Activated CD4-positive, alpha-beta memory T cell treated with anti-CD3 and anti-CD28 coated beads for 36 hours (primary cell): ENCODE measurements around the gene PFN3. TPM values are rescaled to one million over a fixed set of nuclear protein-coding genes. Genes with fewer than 3 reads are reported as not detected.

Source experiments
- CTCF ChIA-PET: fragments of 350-600 bp; sonication (Branson Sonifier 250); formaldehyde crosslinking; loops from one replicate; lab custom pipeline; 2021; ENCODE audit warnings: antibody characterized with exemption, inconsistent platforms; lab: Charles Lee
- POLR2A ChIA-PET: fragments of 350-600 bp; sonication (Branson Sonifier 250); formaldehyde crosslinking; loops from one replicate; lab custom pipeline; 2021; ENCODE audit warnings: antibody characterized with exemption; lab: Charles Lee
- DNase-seq: peaks from one replicate; pipeline ENCODE4 v3.0.0-alpha.2; 2020
- H3K27ac Mint-ChIP-seq: one replicate; pipeline ENCODE4 v1.8.0; 2021; ENCODE audit warnings: mixed read lengths
- H3K27me3 Mint-ChIP-seq: one replicate; pipeline ENCODE4 v1.8.0; 2021; ENCODE audit warnings: mixed read lengths
- H3K36me3 Mint-ChIP-seq: one replicate; pipeline ENCODE4 v1.8.0; 2021; ENCODE audit warnings: mixed read lengths
- H3K4me1 Mint-ChIP-seq: one replicate; pipeline ENCODE4 v1.8.0; 2021; ENCODE audit warnings: low read depth, mixed read lengths
- H3K4me3 Mint-ChIP-seq: one replicate; pipeline ENCODE4 v1.8.0; 2021; ENCODE audit warnings: mild to moderate bottlenecking, mixed read lengths
- H3K9me3 Mint-ChIP-seq: one replicate; pipeline ENCODE4 v1.8.0; 2021; ENCODE audit warnings: mixed read lengths
- intact Hi-C: fragments of 100-400 bp; cut with micrococcal nuclease; formaldehyde crosslinking; loops from one replicate; pipeline ENCODE4 v1.15.1; 2023
- total RNA-seq, 2 experiments: library from RNA; stranded (reverse); gene quantifications; one replicate each; pipeline ENCODE4 v1.2.3, GENCODE V29; 2021

The PFN3 gene
- total RNA-seq, 2 experiments from 2014 or later, result not detected

DNA sequence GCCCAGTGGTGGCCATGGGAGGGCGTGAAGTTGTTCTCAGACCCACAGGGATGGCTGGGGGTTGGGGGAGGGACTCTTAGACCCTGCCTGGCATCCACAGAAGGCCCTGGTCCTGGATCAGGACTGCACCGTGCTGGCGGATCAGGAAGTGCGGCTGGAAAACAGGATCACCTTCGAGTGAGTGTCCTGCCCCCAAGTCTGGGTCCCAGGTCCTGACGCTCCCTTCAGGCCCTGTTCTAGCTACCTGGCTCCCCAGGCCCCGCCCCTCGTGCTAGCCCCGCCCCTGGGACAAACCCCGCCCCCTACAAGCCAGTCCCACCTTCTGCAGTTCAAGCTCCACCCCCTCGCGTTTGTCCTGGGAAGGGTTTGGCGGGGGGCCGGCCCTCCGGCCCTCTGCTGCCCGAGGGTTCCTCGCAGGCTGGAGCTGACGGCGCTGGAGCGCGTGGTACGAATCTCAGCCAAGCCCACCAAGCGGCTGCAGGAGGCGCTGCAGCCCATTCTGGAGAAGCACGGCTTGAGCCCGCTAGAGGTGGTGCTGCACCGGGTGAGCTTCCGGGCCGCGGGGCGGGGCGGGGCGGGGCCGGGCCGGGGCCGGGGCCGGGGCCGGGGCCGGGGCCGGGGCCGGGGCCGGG is 29.9 kb downstream of the PFN3 start:
- Mint-ChIP-seq H3K36me3 (peaks cover 35% of the 10 kb centered on the region), H3K4me1 (peaks cover 65% of the 10 kb centered on the region), H3K27ac (peak overlapping the region; percentile 38), H3K4me3 (peak overlapping the region; percentile 74), H3K9me3 (no peaks in the 10 kb centered on the region), H3K27me3 (no peaks in the 10 kb centered on the region)
- intact Hi-C loops, result no loop called here
- POLR2A ChIA-PET, result interaction anchor here (0.9 to 2.1 kb wide), 5 partner anchors 8 to 85 kb away, joined by 3 to 7 read pairs (median 4); partner anchors contain the start of gene LMAN2
- CTCF ChIA-PET, result interaction anchor here (0.6 to 5.7 kb wide), 23 partner anchors 9 to 229 kb away, joined by 3 to 115 read pairs (median 8); partner anchors contain the start of genes B4GALT7, LMAN2, PDLIM7 and RGS14
- peak; percentile 79 for DNase-seq

DNA sequence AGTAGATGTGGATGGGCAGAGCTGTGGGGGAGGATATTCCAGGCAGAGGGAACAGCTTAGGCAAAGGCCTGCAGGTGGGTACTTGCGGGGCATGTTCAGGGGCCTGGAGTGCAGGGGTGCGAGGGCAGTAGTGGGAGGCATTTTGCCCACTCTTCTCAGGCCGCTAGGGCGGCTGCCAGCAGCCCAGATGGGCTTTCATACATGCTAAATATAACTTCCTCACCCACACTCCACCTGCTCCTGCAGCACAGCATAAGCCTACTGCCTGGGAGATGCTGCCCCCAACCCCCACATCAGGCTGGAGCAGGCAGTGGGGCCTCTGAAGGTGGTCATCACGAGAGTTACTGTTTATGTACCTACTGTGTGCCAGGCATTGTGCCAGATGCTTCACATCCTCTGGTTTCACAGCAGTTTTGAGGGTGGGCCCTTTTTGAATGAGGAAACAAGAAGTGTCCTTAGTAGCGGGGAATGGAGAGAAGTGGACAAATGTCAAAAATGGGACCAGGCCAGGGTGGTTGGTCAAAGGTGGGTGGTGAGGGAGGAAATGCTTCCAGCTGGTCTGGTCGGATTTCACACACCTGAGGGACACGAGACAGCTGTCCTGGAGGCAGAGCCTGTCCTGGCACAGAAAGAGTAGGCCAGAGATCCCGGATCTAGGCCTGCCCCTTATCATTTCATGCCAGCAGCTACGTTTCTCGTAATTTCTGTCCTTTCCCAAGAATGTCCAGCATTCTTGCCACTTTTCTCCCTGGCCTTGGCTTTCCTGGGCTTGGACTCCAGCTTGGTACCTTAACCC is 30.6 kb downstream of the PFN3 start:
- Mint-ChIP-seq H3K4me3 (no peak overlapping the region), H3K27ac (peak overlapping the region; percentile 70), H3K9me3 (no peaks in the 10 kb centered on the region), H3K27me3 (no peaks in the 10 kb centered on the region), H3K36me3 (peaks cover 35% of the 10 kb centered on the region), H3K4me1 (peaks cover 70% of the 10 kb centered on the region)
- no peak for DNase-seq
- intact Hi-C loops, result no loop called here
- CTCF ChIA-PET, result interaction anchor here (0.6 to 5.7 kb wide), 28 partner anchors 10 to 623 kb away, joined by 3 to 115 read pairs (median 7); partner anchors contain the start of genes B4GALT7, LMAN2, RGS14 and SLC34A1
- POLR2A ChIA-PET, result interaction anchor here (0.6 to 2.1 kb wide), 6 partner anchors 9 to 86 kb away, joined by 4 to 7 read pairs (median 4); partner anchors contain the start of genes LMAN2 and SLC34A1

DNA sequence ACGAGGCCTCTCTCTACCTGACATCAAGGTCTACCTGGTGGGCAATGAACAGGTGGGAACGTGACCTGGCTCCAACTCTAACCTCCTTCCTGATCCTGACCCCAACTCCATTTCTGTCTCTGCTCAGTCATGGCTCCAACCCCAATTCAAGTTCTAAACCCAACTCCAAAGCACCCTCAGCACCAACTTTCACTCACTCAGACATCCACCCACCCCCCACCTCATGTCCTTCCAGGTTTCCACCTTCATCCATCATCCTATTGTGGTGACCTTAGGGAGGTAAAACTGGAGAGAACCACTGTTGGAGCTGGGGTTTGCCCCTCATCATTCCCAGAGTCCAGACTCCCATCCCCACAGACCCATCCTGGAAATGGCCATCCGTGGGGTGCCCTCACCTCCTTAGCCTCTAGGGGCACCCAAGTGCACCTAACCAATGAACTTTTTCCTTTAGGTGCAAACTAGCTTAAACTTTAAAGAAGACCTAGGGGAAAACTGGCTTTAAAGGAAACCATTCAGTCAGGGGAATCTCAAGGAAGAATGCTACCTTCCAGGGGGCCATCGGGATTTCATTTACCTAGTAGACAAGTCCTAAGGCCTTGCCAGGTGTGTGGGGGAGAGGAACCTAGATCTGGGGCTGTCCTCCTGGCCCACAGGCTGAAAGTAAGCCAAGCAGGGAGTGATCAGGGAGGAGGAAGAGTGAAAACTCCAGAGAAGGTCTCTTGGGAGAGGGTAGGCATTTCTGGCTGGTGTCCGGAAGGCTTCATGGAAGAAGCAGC is 31.4 kb downstream of the PFN3 start:
- Mint-ChIP-seq H3K4me1 (peaks cover 73% of the 10 kb centered on the region), H3K27me3 (no peaks in the 10 kb centered on the region), H3K4me3 (peak overlapping the region; percentile 2), H3K36me3 (peaks cover 34% of the 10 kb centered on the region), H3K9me3 (no peaks in the 10 kb centered on the region), H3K27ac (peak overlapping the region; percentile 70)
- CTCF ChIA-PET, result interaction anchor here (0.6 to 5.7 kb wide), 18 partner anchors 9 to 624 kb away, joined by 3 to 115 read pairs (median 9); partner anchors contain the start of genes LMAN2, RGS14 and SLC34A1
- intact Hi-C loops, result no loop called here
- POLR2A ChIA-PET, result interaction anchor here (0.6 to 1.9 kb wide), 4 partner anchors 9 to 33 kb away, joined by 4 to 7 read pairs (median 4); partner anchors contain the start of gene SLC34A1
- DNase-seq, result peak; percentile 47

DNA sequence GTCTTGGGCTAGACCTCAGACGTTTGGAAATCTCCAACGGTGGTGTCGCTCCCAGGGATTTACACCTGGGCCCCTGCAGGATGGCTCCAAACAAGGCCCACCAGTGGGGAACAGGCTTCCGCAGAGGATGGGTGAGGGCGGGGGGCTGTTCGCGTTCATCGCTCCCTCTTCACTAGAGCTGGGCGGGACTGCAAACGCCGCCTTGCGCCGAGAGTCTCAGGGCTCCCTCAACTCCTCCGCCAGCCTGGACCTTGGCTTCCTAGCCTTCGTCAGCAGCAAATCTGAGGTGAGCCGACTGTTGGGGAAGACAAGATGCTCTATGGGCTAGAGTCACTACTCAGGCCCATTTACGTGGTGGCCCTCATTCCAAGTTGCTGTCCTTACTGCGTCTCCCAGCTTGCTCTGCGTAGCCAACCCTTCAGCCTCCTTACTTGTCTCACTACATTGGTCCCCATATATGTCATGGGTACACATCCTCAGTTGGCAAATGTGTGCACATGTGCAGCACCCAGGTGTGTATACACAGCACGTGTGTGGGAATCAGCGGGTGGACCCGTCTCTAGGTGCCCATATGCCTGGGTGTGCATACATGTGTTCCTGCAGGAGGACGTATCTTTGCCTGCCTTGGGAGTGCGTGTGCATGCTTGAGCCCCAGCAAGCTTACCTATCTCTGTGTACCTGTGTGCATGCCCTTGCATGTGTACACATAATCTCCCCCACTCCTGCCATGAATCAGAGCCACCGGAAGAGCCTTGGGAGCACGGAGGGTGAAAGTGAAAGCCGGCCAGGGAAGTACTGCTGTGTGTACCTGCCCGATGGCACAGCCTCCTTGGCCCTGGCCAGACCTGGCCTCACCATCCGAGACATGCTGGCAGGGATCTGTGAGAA is 32.2 kb downstream of the PFN3 start:
- Mint-ChIP-seq H3K27me3 (no peaks in the 10 kb centered on the region), H3K4me3 (no peak overlapping the region), H3K36me3 (peaks cover 31% of the 10 kb centered on the region), H3K4me1 (peaks cover 73% of the 10 kb centered on the region), H3K27ac (no peak overlapping the region), H3K9me3 (no peaks in the 10 kb centered on the region)
- ChIA-PET CTCF (interaction anchor here (1.0 to 5.7 kb wide), 11 partner anchors 8 to 87 kb away, joined by 5 to 115 read pairs (median 19); partner anchors contain the start of genes LMAN2, RGS14 and SLC34A1), POLR2A (interaction anchor here (1.6 to 1.9 kb wide), 3 partner anchors 10 to 34 kb away, joined by 4 to 7 read pairs (median 4); no protein-coding TSS in a partner anchor)
- no peak for DNase-seq
- intact Hi-C loops, result no loop called here

DNA sequence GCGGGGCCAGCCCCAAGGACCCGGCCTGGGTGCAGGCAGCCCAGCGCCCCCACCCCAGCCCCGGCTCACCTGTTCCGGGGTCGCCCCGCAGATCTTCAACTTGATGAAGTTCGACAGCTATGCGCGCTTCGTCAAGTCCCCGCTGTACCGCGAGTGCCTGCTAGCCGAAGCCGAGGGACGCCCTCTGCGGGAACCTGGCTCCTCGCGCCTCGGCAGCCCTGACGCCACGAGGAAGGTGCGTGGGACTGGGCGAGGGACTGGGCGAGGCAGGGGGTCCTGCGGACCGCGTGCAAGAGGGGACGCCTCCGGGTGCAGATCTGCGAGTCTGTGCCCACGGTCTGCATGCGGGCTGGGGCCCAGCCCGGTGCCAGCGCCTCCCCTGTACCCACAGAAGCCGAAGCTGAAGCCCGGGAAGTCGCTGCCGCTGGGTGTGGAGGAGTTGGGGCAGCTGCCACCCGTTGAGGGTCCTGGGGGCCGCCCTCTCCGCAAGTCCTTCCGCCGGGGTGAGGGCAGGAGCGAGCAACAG is 33.1 kb downstream of the PFN3 start:
- DNase-seq, result no peak
- Mint-ChIP-seq H3K36me3 (peaks cover 31% of the 10 kb centered on the region), H3K27ac (no peak overlapping the region), H3K9me3 (no peaks in the 10 kb centered on the region), H3K27me3 (no peaks in the 10 kb centered on the region), H3K4me1 (peaks cover 72% of the 10 kb centered on the region), H3K4me3 (no peak overlapping the region)
- ChIA-PET POLR2A (interaction anchor here (1.7 kb wide), 1 partner anchor 11 kb away, joined by 4 read pairs; no protein-coding TSS in a partner anchor), CTCF (interaction anchor here (1.3 kb wide), 1 partner anchor 22 kb away, joined by 4 read pairs; no protein-coding TSS in a partner anchor)
- intact Hi-C loops, result no loop called here

DNA sequence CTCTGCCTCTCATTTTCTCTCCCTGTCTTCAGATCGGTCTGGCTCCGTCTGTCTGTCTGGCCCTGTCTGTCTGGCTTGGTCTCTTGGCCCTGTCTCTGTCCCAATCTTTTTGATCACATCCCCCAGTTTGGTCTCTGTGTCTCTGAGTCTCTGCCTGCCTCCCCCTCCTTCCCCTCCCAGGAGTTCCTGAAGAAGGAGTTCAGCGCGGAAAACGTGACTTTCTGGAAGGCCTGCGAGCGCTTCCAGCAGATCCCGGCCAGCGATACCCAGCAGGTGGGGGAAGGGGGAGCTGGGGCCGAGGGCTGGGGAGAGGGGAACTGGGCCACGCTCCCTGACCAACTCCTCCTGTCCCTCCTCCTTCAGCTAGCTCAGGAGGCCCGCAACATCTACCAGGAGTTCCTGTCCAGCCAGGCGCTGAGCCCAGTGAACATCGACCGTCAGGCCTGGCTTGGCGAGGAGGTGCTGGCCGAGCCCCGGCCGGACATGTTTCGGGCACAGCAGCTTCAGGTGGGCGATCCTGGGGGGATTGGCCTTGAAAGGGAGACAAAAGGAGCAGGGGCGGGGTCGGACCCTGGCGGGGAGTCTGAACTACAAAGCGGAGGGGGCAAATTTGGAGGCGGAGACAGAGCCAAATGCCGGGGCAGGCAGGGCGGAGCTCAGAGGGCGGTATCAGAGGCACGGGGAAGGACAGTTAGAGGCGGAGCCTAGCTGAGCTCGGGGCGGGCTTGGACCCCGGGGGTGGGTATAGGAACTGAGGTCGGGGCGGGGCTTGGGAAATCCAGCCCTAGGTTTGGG is 33.7 kb downstream of the PFN3 start:
- no peak overlapping the region for H3K27ac Mint-ChIP-seq
- no peak overlapping the region for H3K4me3 Mint-ChIP-seq
- ChIA-PET CTCF (interaction anchor here (0.7 to 2.5 kb wide), 3 partner anchors 23 to 431 kb away, joined by 3 to 9 read pairs (median 4); no protein-coding TSS in a partner anchor), POLR2A (no interaction called here)
- no peaks in the 10 kb centered on the region for H3K9me3 Mint-ChIP-seq
- intact Hi-C loops, result no loop called here
- H3K4me1 Mint-ChIP-seq, result peaks cover 72% of the 10 kb centered on the region
- H3K36me3 Mint-ChIP-seq, result peaks cover 26% of the 10 kb centered on the region
- no peak for DNase-seq
- H3K27me3 Mint-ChIP-seq, result no peaks in the 10 kb centered on the region

DNA sequence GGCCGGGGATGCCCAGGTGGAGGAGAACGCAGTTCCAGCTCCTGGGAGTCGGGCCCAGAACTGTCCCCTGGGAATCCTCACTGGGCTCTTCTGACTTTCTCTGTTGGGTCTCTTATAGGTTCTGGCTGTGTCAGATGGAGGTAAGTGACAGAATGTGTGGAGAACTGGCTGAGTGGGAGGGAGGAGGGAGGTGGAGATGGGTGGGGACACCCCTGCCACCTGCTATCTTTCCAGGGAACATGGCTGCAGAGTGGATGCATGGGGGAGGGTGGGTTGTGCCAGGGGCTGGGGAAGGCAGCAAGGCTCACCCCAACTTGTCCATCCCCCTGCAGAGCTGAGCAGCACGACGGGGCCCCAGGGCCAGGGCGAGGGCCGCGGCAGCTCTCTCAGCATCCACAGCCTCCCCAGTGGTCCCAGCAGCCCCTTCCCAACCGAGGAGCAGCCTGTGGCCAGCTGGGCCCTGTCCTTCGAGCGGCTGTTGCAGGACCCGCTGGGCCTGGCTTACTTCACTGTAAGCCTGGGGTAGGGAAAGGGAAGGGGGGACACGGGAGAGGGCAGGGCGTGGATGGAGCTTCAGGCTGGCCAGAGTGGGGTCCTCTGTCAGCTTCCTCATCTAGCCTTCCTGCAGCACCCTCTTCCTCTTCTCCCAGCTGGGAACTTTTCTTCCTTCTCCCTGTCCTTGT is 34.5 kb downstream of the PFN3 start:
- H3K4me3 Mint-ChIP-seq, result no peak overlapping the region
- no peaks in the 10 kb centered on the region for H3K9me3 Mint-ChIP-seq
- peak overlapping the region; percentile 28 for H3K27ac Mint-ChIP-seq
- CTCF ChIA-PET, result interaction anchor here (0.7 to 2.5 kb wide), 5 partner anchors 23 to 430 kb away, joined by 3 to 30 read pairs (median 6); no protein-coding TSS in a partner anchor
- no peak for DNase-seq
- POLR2A ChIA-PET, result interaction anchor here (2.0 kb wide), 1 partner anchor 75 kb away, joined by 4 read pairs; no protein-coding TSS in a partner anchor
- intact Hi-C loops, result loop anchor here (2.0 kb wide), 1 partner anchor 63 kb away; no protein-coding TSS in a partner anchor
- peaks cover 74% of the 10 kb centered on the region for H3K4me1 Mint-ChIP-seq
- no peaks in the 10 kb centered on the region for H3K27me3 Mint-ChIP-seq
- peaks cover 20% of the 10 kb centered on the region for H3K36me3 Mint-ChIP-seq

DNA sequence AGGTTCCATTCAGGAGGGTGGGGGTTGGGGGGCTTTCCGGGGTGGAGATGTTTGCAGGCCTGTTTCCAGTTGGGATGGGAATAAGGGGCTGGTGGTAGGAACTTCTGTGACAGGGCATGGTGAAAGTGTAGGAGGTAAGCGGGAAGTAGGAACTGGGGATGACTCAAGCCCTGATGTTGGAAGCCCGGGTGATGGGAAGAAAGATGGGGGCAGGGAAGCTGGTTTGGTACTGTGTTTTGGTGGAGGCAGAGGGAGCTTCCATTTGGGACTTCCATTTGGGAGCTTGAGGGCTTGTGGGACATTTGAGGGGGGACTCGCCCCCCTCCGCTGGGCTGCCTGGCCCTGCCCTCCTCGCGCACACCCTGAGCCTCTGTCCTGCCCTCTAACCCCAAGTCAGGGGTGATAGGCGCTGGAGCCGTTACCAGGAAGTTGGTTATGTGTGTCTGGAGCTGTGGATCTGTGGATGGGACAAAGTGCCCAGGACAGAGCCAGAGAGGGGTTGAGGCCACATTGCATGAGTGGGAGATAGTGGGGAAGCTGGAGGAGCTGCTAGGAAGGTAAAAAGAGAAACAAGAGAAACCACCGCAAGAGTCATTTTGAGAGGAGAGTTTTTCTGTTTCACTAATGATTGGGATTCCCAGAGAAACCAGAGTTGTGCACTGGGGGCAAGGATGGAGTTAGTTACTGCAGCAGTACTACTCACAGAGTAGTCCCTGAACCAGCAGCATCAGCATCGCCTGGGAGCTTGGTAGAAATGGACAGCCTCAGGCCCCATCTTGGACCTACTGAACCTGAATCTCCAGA is 36.1 kb downstream of the PFN3 start:
- DNase-seq, result peak; percentile 69
- H3K4me3 Mint-ChIP-seq, result peak overlapping the region; percentile 60
- intact Hi-C loops, result loop anchor here (1.0 to 2.0 kb wide), 3 partner anchors 15 to 64 kb away; no protein-coding TSS in a partner anchor
- peaks cover 19% of the 10 kb centered on the region for H3K36me3 Mint-ChIP-seq
- POLR2A ChIA-PET, result interaction anchor here (1.1 to 2.4 kb wide), 10 partner anchors 8 to 91 kb away, joined by 3 to 20 read pairs (median 4); partner anchors contain the start of genes LMAN2, PRELID1 and RAB24
- no peaks in the 10 kb centered on the region for H3K9me3 Mint-ChIP-seq
- H3K27ac Mint-ChIP-seq, result peak overlapping the region; percentile 81
- peaks cover 76% of the 10 kb centered on the region for H3K4me1 Mint-ChIP-seq
- CTCF ChIA-PET, result interaction anchor here (1.2 to 2.5 kb wide), 9 partner anchors 9 to 90 kb away, joined by 3 to 30 read pairs (median 5); partner anchors contain the start of gene LMAN2
- no peaks in the 10 kb centered on the region for H3K27me3 Mint-ChIP-seq
